Neural cell (in vitro differentiated cells): Measurements from ENCODE around the gene CENPP. TPM values are rescaled to one million over a fixed set of nuclear protein-coding genes. Genes with fewer than 3 reads are reported as not detected.

Experiments
- H2AFZ ChIP-seq: fragments of 200-600, 300-800 bp; sonication (generic), shearing (Covaris generic); 2 replicates; pipeline ENCODE4 v1.6.0; 2014; ENCODE audit warnings: low read depth, mild to moderate bottlenecking, antibody characterized with exemption, low read length, moderate library complexity
- H3F3A ChIP-seq: fragments of 200-600 bp; shearing (Covaris generic); 2 replicates; pipeline ENCODE4 v1.6.1; 2016; ENCODE audit warnings: mild to moderate bottlenecking, moderate library complexity, mixed read lengths, antibody characterized with exemption, low read length; ENCODE audit not compliant: insufficient read depth, poor library complexity, severe bottlenecking
- H3K27ac ChIP-seq: fragments of 200-600, 300-800 bp; sonication (generic), shearing (Covaris generic); 2 replicates; pipeline ENCODE4 v1.5.1; 2014; ENCODE audit warnings: mild to moderate bottlenecking, low read length, moderate library complexity
- H3K27me3 ChIP-seq: fragments of 300-800, 200-600 bp; sonication (generic), shearing (Covaris generic); 2 replicates; pipeline ENCODE4 v1.6.0; 2014; ENCODE audit warnings: mild to moderate bottlenecking, low read depth, low read length, moderate library complexity; ENCODE audit not compliant: insufficient read depth
- H3K36me3 ChIP-seq: fragments of 300-800, 200-600 bp; sonication (generic), shearing (Covaris generic); 2 replicates; pipeline ENCODE4 v1.5.1; 2014; ENCODE audit warnings: mild to moderate bottlenecking, antibody characterized with exemption, low read length, moderate library complexity; ENCODE audit not compliant: insufficient read depth
- H3K4me2 ChIP-seq: fragments of 300-800, 200-600 bp; sonication (generic), shearing (Covaris generic); 2 replicates; pipeline ENCODE4 v1.6.0; 2014; ENCODE audit warnings: mild to moderate bottlenecking, low read length
- H3K4me3 ChIP-seq: fragments of 300-800, 200-600 bp; sonication (generic), shearing (Covaris generic); 2 replicates; pipeline ENCODE4 v1.5.1; 2014; ENCODE audit warnings: mild to moderate bottlenecking, low read length, moderate library complexity
- H3K79me2 ChIP-seq: fragments of 200-600 bp; shearing (Covaris generic); replicated peaks from 2 replicates; pipeline ENCODE4 v1.6.0; 2014; ENCODE audit warnings: mild to moderate bottlenecking, low read length, moderate library complexity; ENCODE audit not compliant: insufficient read depth
- H3K9ac ChIP-seq: fragments of 300-800, 200-600 bp; sonication (generic), shearing (Covaris generic); 2 replicates; pipeline ENCODE4 v1.6.1; 2016; ENCODE audit warnings: mild to moderate bottlenecking, low read length, mixed read lengths
- H3K9me2 ChIP-seq: fragments of 200-600 bp; shearing (Covaris generic); 2 replicates; pipeline ENCODE4 v1.6.1; 2016; ENCODE audit warnings: mild to moderate bottlenecking, low read length, mixed read lengths; ENCODE audit not compliant: insufficient read depth
- H3K9me3 ChIP-seq: fragments of 200-600, 300-800 bp; sonication (generic), shearing (Covaris generic); 2 replicates; pipeline ENCODE4 v1.6.1; 2016; ENCODE audit warnings: mild to moderate bottlenecking, mixed run types, low read length, moderate library complexity, mixed read lengths
- H4K20me1 ChIP-seq: fragments of 200-600 bp; shearing (Covaris generic); 2 replicates; pipeline ENCODE4 v1.6.1; 2016; ENCODE audit warnings: mild to moderate bottlenecking, mixed run types; ENCODE audit not compliant: insufficient read depth
- EP300 ChIP-seq: fragments of 450-650 bp; conservative IDR thresholded peaks from 2 replicates; pipeline ENCODE4 v1.6.1; 2014; ENCODE audit warnings: antibody characterized with exemption, mild to moderate bottlenecking, moderate library complexity; ENCODE audit not compliant: poor library complexity, severe bottlenecking
- EZH2 ChIP-seq: fragments of 200-600, 300-800 bp; shearing (Covaris generic), sonication (generic); IDR thresholded peaks from 2 replicates; pipeline ENCODE4 v1.6.1; 2014; ENCODE audit warnings: antibody characterized with exemption, low read length, borderline replicate concordance, mild to moderate bottlenecking; ENCODE audit not compliant: insufficient read depth, poor library complexity, severe bottlenecking
- MXI1 ChIP-seq: fragments of 450-650 bp; conservative IDR thresholded peaks from 2 replicates; pipeline ENCODE4 v1.6.1; 2014; ENCODE audit warnings: antibody characterized with exemption, mild to moderate bottlenecking; ENCODE audit not compliant: poor library complexity, severe bottlenecking
- POLR2AphosphoS5 ChIP-seq: IDR thresholded peaks from 2 replicates; pipeline ENCODE4 v1.6.1; 2012
- RAD21 ChIP-seq: fragments of 450-650 bp; conservative IDR thresholded peaks from 2 replicates; pipeline ENCODE4 v1.6.1; 2014; ENCODE audit warnings: antibody characterized with exemption, mild to moderate bottlenecking, moderate library complexity
- SMC3 ChIP-seq: fragments of 450-650 bp; conservative IDR thresholded peaks from 2 replicates; pipeline ENCODE4 v1.6.1; 2014; ENCODE audit warnings: antibody characterized with exemption, mild to moderate bottlenecking, moderate library complexity; ENCODE audit not compliant: poor library complexity
- TAF1 ChIP-seq: IDR thresholded peaks from 2 replicates; pipeline ENCODE4 v1.6.1; 2012; ENCODE audit warnings: low read depth
- polyA plus RNA-seq: library from polyadenylated mRNA; depleted of rRNA; stranded (reverse); fragments of >200 nt; gene quantifications from 2 replicates; pipeline ENCODE4 v1.2.3, GENCODE V29; 2014
- TF ChIP-seq, protein P1 (sequence below): fragments of 450-650 bp; IDR thresholded peaks from 2 replicates; pipeline ENCODE4 v1.5.1; 2014; ENCODE audit warnings: antibody characterized with exemption, mild to moderate bottlenecking, moderate library complexity; ENCODE audit not compliant: poor library complexity, severe bottlenecking
- TF ChIP-seq, protein P2 (sequence below): IDR thresholded peaks from 2 replicates; pipeline ENCODE4 v1.6.1; 2012; ENCODE audit warnings: borderline replicate concordance

The CENPP gene
- polyA plus RNA-seq, 1 donor from 2014 or later = 5.0 TPM

DNA sequence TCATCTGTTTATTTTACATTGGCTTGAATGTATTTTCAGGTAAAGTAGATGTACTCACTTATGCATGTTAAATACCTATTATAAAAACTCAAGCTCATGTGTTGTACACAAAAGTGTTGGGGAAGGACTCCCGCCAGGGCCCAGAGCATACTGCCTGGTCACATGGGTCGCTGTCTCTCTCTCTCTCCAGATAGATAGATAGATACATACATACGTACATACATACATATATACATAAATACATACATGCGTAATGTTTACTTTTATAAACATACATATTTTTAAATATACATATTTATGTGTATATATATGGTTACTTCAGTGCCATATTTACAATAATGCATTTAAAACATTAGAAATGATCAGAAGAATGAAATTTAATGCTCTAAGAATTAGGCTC lies 131.8 kb downstream of the CENPP start:
- Histone ChIP-seq H2AFZ (no peak overlapping the region), H3K9me3 (no peaks in the 10 kb centered on the region), H3K4me2 (no peak overlapping the region), H3F3A (no peaks in the 10 kb centered on the region), H3K36me3 (no peaks in the 10 kb centered on the region), H4K20me1 (no peaks in the 10 kb centered on the region), H3K9ac (no peak overlapping the region), H3K9me2 (no peaks in the 10 kb centered on the region), H3K4me3 (no peak overlapping the region), H3K27ac (no peak overlapping the region), H3K27me3 (no peaks in the 10 kb centered on the region), H3K79me2 (no peaks in the 10 kb centered on the region)
- TF ChIP-seq POLR2AphosphoS5 (no peak), MXI1 (no peak), RAD21 (no peak), SMC3 (no peak), EZH2 (no peak), EP300 (no peak), TAF1 (no peak)
- TF ChIP-seq, protein P1, sequence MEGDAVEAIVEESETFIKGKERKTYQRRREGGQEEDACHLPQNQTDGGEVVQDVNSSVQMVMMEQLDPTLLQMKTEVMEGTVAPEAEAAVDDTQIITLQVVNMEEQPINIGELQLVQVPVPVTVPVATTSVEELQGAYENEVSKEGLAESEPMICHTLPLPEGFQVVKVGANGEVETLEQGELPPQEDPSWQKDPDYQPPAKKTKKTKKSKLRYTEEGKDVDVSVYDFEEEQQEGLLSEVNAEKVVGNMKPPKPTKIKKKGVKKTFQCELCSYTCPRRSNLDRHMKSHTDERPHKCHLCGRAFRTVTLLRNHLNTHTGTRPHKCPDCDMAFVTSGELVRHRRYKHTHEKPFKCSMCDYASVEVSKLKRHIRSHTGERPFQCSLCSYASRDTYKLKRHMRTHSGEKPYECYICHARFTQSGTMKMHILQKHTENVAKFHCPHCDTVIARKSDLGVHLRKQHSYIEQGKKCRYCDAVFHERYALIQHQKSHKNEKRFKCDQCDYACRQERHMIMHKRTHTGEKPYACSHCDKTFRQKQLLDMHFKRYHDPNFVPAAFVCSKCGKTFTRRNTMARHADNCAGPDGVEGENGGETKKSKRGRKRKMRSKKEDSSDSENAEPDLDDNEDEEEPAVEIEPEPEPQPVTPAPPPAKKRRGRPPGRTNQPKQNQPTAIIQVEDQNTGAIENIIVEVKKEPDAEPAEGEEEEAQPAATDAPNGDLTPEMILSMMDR = no peak
- TF ChIP-seq, protein P2, sequence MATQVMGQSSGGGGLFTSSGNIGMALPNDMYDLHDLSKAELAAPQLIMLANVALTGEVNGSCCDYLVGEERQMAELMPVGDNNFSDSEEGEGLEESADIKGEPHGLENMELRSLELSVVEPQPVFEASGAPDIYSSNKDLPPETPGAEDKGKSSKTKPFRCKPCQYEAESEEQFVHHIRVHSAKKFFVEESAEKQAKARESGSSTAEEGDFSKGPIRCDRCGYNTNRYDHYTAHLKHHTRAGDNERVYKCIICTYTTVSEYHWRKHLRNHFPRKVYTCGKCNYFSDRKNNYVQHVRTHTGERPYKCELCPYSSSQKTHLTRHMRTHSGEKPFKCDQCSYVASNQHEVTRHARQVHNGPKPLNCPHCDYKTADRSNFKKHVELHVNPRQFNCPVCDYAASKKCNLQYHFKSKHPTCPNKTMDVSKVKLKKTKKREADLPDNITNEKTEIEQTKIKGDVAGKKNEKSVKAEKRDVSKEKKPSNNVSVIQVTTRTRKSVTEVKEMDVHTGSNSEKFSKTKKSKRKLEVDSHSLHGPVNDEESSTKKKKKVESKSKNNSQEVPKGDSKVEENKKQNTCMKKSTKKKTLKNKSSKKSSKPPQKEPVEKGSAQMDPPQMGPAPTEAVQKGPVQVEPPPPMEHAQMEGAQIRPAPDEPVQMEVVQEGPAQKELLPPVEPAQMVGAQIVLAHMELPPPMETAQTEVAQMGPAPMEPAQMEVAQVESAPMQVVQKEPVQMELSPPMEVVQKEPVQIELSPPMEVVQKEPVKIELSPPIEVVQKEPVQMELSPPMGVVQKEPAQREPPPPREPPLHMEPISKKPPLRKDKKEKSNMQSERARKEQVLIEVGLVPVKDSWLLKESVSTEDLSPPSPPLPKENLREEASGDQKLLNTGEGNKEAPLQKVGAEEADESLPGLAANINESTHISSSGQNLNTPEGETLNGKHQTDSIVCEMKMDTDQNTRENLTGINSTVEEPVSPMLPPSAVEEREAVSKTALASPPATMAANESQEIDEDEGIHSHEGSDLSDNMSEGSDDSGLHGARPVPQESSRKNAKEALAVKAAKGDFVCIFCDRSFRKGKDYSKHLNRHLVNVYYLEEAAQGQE = no peak

DNA sequence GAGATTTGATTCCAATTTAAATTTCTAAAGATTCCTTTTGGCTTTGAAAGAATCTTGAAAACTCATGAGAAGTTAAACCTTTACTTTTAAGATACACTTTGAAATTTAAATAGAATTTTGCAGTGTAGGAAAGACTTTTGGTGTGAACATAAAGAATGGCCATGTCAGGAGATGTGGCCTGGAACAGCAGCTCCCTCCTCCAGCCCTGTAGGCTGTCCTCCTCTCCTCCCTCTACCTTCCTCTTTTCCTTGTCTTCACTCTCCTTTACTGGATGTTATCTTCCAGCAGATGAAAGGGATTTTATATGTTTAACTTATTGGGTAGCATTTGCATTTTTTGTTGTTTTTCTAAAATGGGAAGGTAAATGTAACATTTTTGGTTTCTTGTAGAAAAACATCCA lies 137.6 kb downstream of the CENPP start:
- Histone ChIP-seq H3K27ac (no peak overlapping the region), H3K27me3 (no peaks in the 10 kb centered on the region), H3K4me3 (no peak overlapping the region), H3K9ac (no peak overlapping the region), H3K4me2 (no peak overlapping the region), H3F3A (no peaks in the 10 kb centered on the region), H3K9me3 (no peaks in the 10 kb centered on the region), H3K79me2 (no peaks in the 10 kb centered on the region), H2AFZ (no peak overlapping the region), H4K20me1 (no peaks in the 10 kb centered on the region), H3K36me3 (no peaks in the 10 kb centered on the region), H3K9me2 (no peaks in the 10 kb centered on the region)
- TF ChIP-seq SMC3 = no peak
- TF ChIP-seq, protein P1 = no peak
- no peak for TF ChIP-seq EP300
- TF ChIP-seq POLR2AphosphoS5 = no peak
- no peak for TF ChIP-seq MXI1
- TF ChIP-seq, protein P2 = no peak
- no peak for TF ChIP-seq EZH2
- TF ChIP-seq TAF1 = no peak
- no peak for TF ChIP-seq RAD21
